PC-9 (cell line): ENCODE data around the gene CASP3. TPM values are rescaled to one million over a fixed set of nuclear protein-coding genes. Genes with fewer than 3 reads are reported as not detected.

Experiments
- BruUV-seq: library from RNA; stranded (reverse); fragments of 400-500 nt; replicated peaks from 2 replicates; lab custom pipeline; 2021; lab: Mats Ljungman, UMichigan
- CTCF ChIA-PET: fragments of 300-600 bp; sonication (Branson Sonifier 250); formaldehyde crosslinking; loops from one replicate; lab custom pipeline; 2022; ENCODE audit warnings: antibody characterized with exemption; lab: Charles Lee
- POLR2A ChIA-PET: fragments of 300-600 bp; sonication (Branson Sonifier 250); formaldehyde crosslinking; loops from one replicate; lab custom pipeline; 2022; ENCODE audit warnings: antibody characterized with exemption; ENCODE audit not compliant: unreplicated experiment; lab: Charles Lee
- DNase-seq, 2 experiments: peaks; one replicate each; pipeline versions ENCODE4 v3.0.0 to v3.0.0-alpha.2; 2015 to 2022; ENCODE audit warnings: mixed read lengths in 1 of 2
- H2AFZ ChIP-seq: fragments of 200-600 bp; sonication (generic); 2 replicates; pipeline ENCODE4 v1.8.1; 2017; ENCODE audit warnings: antibody characterized with exemption
- H3F3A ChIP-seq: fragments of 200-600 bp; sonication (generic); 2 replicates; pipeline ENCODE4 v1.8.1; 2017; ENCODE audit warnings: antibody characterized with exemption, mild to moderate bottlenecking, low read depth; ENCODE audit not compliant: insufficient read depth
- H3K27ac ChIP-seq: fragments of 200-600 bp; sonication (generic); 2 replicates; pipeline ENCODE4 v1.6.1; 2016; ENCODE audit warnings: mixed run types
- H3K27me3 ChIP-seq: fragments of 200-600 bp; sonication (generic); 2 replicates; pipeline ENCODE4 v1.6.1; 2016; ENCODE audit warnings: low read depth, mixed run types; ENCODE audit not compliant: insufficient read depth
- H3K36me3 ChIP-seq: fragments of 200-600 bp; sonication (generic); 2 replicates; pipeline ENCODE4 v1.6.1; 2016; ENCODE audit warnings: low read depth, mixed run types
- H3K4me1 ChIP-seq: fragments of 200-600 bp; sonication (generic); replicated peaks from 2 replicates; pipeline ENCODE4 v1.6.1; 2016; ENCODE audit warnings: mixed run types; ENCODE audit not compliant: insufficient read depth
- H3K4me2 ChIP-seq: fragments of 200-600 bp; sonication (generic); 2 replicates; pipeline ENCODE4 v1.6.1; 2017; ENCODE audit warnings: mixed run types
- H3K4me3 ChIP-seq: fragments of 200-600 bp; sonication (generic); 2 replicates; pipeline ENCODE4 v1.6.1; 2016; ENCODE audit warnings: mixed run types
- H3K79me2 ChIP-seq: fragments of 200-600 bp; sonication (generic); 2 replicates; pipeline ENCODE4 v1.6.1; 2017; ENCODE audit warnings: low read depth, mixed run types
- H3K9me2 ChIP-seq: fragments of 200-600 bp; sonication (generic); 2 replicates; pipeline ENCODE4 v1.8.1; 2017; ENCODE audit warnings: mild to moderate bottlenecking; ENCODE audit not compliant: insufficient read depth
- H3K9me3 ChIP-seq: fragments of 200-600 bp; sonication (generic); 2 replicates; pipeline ENCODE4 v1.8.1; 2016; ENCODE audit warnings: low read depth; ENCODE audit not compliant: insufficient read depth
- H4K20me1 ChIP-seq: fragments of 200-600 bp; sonication (generic); 2 replicates; pipeline ENCODE4 v1.8.1; 2017; ENCODE audit not compliant: insufficient read depth
- EZH2 ChIP-seq: fragments of 200-600 bp; sonication (generic); IDR thresholded peaks from 2 replicates; pipeline ENCODE4 v1.8.0; 2017; ENCODE audit warnings: antibody characterized with exemption, low read depth
- intact Hi-C: fragments of 100-400 bp; cut with micrococcal nuclease; formaldehyde crosslinking; loops from one replicate; pipeline ENCODE4 v1.10.0; 2022; ENCODE audit not compliant: unreplicated experiment
- total RNA-seq: library from RNA; stranded (reverse); gene quantifications from 2 replicates; pipeline ENCODE4 v1.2.3, GENCODE V29; 2021
- TF ChIP-seq, protein P1 (sequence below): fragments of 200-600 bp; sonication (generic); conservative IDR thresholded peaks from 2 replicates; pipeline ENCODE4 v1.6.1; 2017; ENCODE audit warnings: mixed run types, antibody characterized with exemption, mild to moderate bottlenecking, moderate library complexity

The CASP3 gene
- total RNA-seq, 1 experiment from 2014 or later, result 35.7 TPM

DNA sequence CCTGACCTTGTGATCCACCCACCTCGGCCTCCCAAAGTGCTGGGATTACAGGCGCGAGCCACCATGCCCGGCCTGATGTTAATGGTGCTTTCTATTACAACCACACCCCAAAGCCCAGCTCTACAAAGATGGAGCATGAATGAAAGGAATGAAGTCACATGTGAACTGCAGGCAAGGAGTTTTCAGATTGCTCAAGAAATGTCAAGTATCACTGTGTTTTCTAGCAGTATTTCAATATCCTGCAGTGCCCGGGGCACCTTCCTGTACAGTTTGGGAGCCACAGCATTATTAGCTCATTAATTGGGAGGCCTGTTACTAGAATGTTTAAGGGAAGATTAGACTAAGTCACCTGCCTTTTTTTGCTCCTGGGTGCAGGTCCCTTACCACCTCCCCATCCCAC is 40.4 kb upstream of the CASP3 start:
- Histone ChIP-seq H3K9me3 (no peaks in the 10 kb centered on the region), H3F3A (peaks cover 19% of the 10 kb centered on the region), H3K27ac (0 out of 2 replicates have a peak overlapping the region, but pooled peaks have one; percentile 19), H3K4me3 (no peak overlapping the region), H3K4me1 (peaks cover 17% of the 10 kb centered on the region), H3K9me2 (no peaks in the 10 kb centered on the region), H3K4me2 (no peak overlapping the region), H3K36me3 (no peaks in the 10 kb centered on the region), H3K27me3 (no peaks in the 10 kb centered on the region), H3K79me2 (no peaks in the 10 kb centered on the region), H2AFZ (no peak overlapping the region), H4K20me1 (no peaks in the 10 kb centered on the region)
- ChIA-PET POLR2A (no interaction called here), CTCF (no interaction called here)
- no peak for DNase-seq
- BruUV-seq, result no TSS peak
- intact Hi-C loops, result loop anchor here (2.0 to 10.0 kb wide), 4 partner anchors 43 to 425 kb away; no protein-coding TSS in a partner anchor
- no peak for TF ChIP-seq EZH2

DNA sequence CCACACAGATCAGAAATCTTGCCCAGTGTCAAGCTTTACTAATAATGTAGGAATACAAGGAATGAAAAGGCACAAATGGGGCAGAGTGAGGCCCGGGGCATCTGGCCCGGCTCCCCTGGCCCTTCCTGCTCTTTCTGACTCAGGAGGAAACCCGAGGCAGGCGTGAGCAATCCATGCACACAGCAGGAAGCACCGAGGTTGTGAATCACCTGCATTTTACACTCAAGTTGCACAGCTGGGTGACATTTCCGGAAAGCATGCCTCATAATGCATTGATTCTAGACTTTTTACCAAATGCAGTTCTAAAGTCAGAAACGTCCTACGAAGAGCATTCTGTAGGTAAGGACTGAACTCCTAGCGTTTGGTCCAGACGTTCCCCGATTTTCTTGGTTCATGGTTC is 39.2 kb upstream of the CASP3 start:
- H3K4me2 ChIP-seq, result peak overlapping the region; percentile 63

DNA sequence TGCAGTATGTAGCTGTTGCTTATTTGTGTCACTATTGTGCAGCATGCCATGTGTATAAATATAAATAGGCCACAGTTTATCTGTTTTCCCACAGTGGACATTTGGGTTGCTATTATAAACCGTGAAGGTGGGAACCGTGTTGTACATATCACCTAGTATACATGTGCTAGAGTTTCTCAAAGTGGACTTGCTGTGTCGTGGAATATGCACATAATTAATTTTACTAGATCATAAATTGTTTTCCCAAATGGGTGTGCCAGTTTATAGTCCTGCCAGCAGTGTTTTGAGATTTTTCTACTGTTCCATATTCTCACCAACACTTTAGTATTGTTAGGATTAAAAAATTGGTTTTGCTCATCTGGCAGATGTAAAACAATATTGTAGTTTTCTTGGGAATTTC is 38.8 kb upstream of the CASP3 start:
- Histone ChIP-seq H3K27me3 (no peaks in the 10 kb centered on the region), H3K4me1 (peaks cover 17% of the 10 kb centered on the region), H3K79me2 (no peaks in the 10 kb centered on the region), H3F3A (peaks cover 19% of the 10 kb centered on the region), H3K27ac (peak overlapping the region; percentile 81), H2AFZ (no peak overlapping the region), H3K36me3 (no peaks in the 10 kb centered on the region), H3K9me3 (no peaks in the 10 kb centered on the region), H4K20me1 (no peaks in the 10 kb centered on the region), H3K4me3 (no peak overlapping the region), H3K9me2 (no peaks in the 10 kb centered on the region), H3K4me2 (peak overlapping the region; percentile 63)
- CTCF ChIA-PET, result interaction anchor here (0.6 kb wide), 1 partner anchor 911 kb away, joined by 12 read pairs; no protein-coding TSS in a partner anchor
- POLR2A ChIA-PET, result no interaction called here
- intact Hi-C loops, result loop anchor here (2.0 to 5.0 kb wide), 3 partner anchors 45 to 401 kb away; no protein-coding TSS in a partner anchor
- no peak for TF ChIP-seq EZH2
- TF ChIP-seq, protein P1, sequence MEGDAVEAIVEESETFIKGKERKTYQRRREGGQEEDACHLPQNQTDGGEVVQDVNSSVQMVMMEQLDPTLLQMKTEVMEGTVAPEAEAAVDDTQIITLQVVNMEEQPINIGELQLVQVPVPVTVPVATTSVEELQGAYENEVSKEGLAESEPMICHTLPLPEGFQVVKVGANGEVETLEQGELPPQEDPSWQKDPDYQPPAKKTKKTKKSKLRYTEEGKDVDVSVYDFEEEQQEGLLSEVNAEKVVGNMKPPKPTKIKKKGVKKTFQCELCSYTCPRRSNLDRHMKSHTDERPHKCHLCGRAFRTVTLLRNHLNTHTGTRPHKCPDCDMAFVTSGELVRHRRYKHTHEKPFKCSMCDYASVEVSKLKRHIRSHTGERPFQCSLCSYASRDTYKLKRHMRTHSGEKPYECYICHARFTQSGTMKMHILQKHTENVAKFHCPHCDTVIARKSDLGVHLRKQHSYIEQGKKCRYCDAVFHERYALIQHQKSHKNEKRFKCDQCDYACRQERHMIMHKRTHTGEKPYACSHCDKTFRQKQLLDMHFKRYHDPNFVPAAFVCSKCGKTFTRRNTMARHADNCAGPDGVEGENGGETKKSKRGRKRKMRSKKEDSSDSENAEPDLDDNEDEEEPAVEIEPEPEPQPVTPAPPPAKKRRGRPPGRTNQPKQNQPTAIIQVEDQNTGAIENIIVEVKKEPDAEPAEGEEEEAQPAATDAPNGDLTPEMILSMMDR, result no peak
- no peak for DNase-seq
- BruUV-seq, result no TSS peak

More for the DNA sequence above, 39.2 kb upstream of the CASP3 start:
- intact Hi-C loops, result loop anchor here (2.0 to 5.0 kb wide), 3 partner anchors 44 to 401 kb away; no protein-coding TSS in a partner anchor
- Histone ChIP-seq H3K36me3 (no peaks in the 10 kb centered on the region), H3K9me2 (no peaks in the 10 kb centered on the region), H3K4me1 (peaks cover 17% of the 10 kb centered on the region), H3K4me3 (no peak overlapping the region), H3K9me3 (no peaks in the 10 kb centered on the region), H3K27me3 (no peaks in the 10 kb centered on the region), H3K79me2 (no peaks in the 10 kb centered on the region), H3K27ac (peak overlapping the region; percentile 81), H2AFZ (no peak overlapping the region), H4K20me1 (no peaks in the 10 kb centered on the region), H3F3A (peaks cover 19% of the 10 kb centered on the region)
- POLR2A ChIA-PET, result no interaction called here
- no TSS peak for BruUV-seq
- CTCF ChIA-PET, result interaction anchor here (0.6 kb wide), 1 partner anchor 911 kb away, joined by 12 read pairs; no protein-coding TSS in a partner anchor
- TF ChIP-seq, protein P1, result no peak
- DNase-seq, result peak; percentile 71 to 88
